HepG2 (cell line): ENCODE measurements around the gene FXYD4. TPM values are rescaled to one million over a fixed set of nuclear protein-coding genes. Genes with fewer than 3 reads are reported as not detected.

Experiments
- BATF2 ChIP-seq: sonication (generic); formaldehyde crosslinking; IDR thresholded peaks from 2 replicates; pipeline ENCODE4 v1.8.0; 2022; ENCODE audit warnings: mild to moderate bottlenecking, missing genetic modification reagents, moderate library complexity
- DDIT3 ChIP-seq: sonication (generic); formaldehyde crosslinking; IDR thresholded peaks from 2 replicates; pipeline ENCODE4 v1.4.0; 2020; ENCODE audit warnings: mild to moderate bottlenecking, missing genetic modification reagents
- DMTF1 ChIP-seq: sonication (generic); formaldehyde crosslinking; IDR thresholded peaks from 2 replicates; pipeline ENCODE4 v1.4.0; 2020; ENCODE audit warnings: mild to moderate bottlenecking, missing genetic modification reagents
- ZNF414 ChIP-seq: sonication (generic); formaldehyde crosslinking; IDR thresholded peaks from 2 replicates; pipeline ENCODE4 v1.5.0; 2020; ENCODE audit warnings: missing genetic modification reagents
- ZNF430 ChIP-seq: sonication (generic); formaldehyde crosslinking; IDR thresholded peaks from 2 replicates; pipeline ENCODE4 v1.9.0; 2021; ENCODE audit warnings: mild to moderate bottlenecking, missing genetic modification reagents
- ZNF460 ChIP-seq: sonication (generic); formaldehyde crosslinking; IDR thresholded peaks from 2 replicates; pipeline ENCODE4 v1.5.1; 2020; ENCODE audit warnings: missing genetic modification reagents, mild to moderate bottlenecking, borderline replicate concordance
- polyA plus RNA-seq, 8 experiments: library from polyadenylated mRNA; depleted of rRNA in 3 of 8; stranded (reverse) in 7 of 8; unstranded in 1 of 8; fragments of >200 nt; fragmentation: Illumina TruSeq in 4 of 8; extraction: Trizol in 4 of 8; gene quantifications; 2 replicates each; pipeline versions ENCODE4 v1.2.1 to v1.2.3, GENCODE V29; 2011 to 2016; ENCODE audit warnings: low read depth in 4 of 8, missing spikeins in 1 of 8, mixed read lengths in 1 of 8; ENCODE audit not compliant: insufficient read depth in 1 of 8
- total RNA-seq, 5 experiments: library from RNA; depleted of rRNA; stranded (reverse); fragments of >200 nt; fragmentation: Illumina TruSeq; extraction: Trizol; gene quantifications; 2 replicates each; pipeline ENCODE4 v1.2.3, GENCODE V29; 2016; ENCODE audit warnings: low read depth in 1 of 5

The FXYD4 gene
- total and polyA plus RNA-seq, 2 of the 13 experiments (the other 11 are each of a cell fraction or from before 2014, with no cell fraction given): not detected

GRCh38 chr10:43419997-43420368 lies 48.5 kb downstream of the FXYD4 start (continued):
- no peak for TF ChIP-seq ZNF430 (CRISPR knock-in tag)
- TF ChIP-seq ZNF460 (CRISPR knock-in tag): peak; percentile 90
- TF ChIP-seq ZNF414 (CRISPR knock-in tag): no peak
- TF ChIP-seq DMTF1 (CRISPR knock-in tag): 0 out of 2 replicates have a peak, but pooled peaks have one; percentile 18
- TF ChIP-seq DDIT3 (CRISPR knock-in tag): no peak
- 0 out of 2 replicates have a peak, but pooled peaks have one; percentile 47 for TF ChIP-seq BATF2 (CRISPR knock-in tag)
- TF ChIP-seq, all 625 proteins: peak for 14
